HepG2 (cell line): Measurements from ENCODE around the gene MAGI1. TPM values are rescaled to one million over a fixed set of nuclear protein-coding genes. Genes with fewer than 3 reads are reported as not detected.

ENCODE experiments used
- ASH2L ChIP-seq: fragments of 300-600, 200-600 bp; sonication (generic); IDR thresholded peaks from 2 replicates; pipeline ENCODE4 v1.7.0; 2017; ENCODE audit warnings: low read depth, mild to moderate bottlenecking, moderate library complexity, mixed read lengths, low read length; ENCODE audit not compliant: insufficient read length
- BATF2 ChIP-seq: sonication (generic); formaldehyde crosslinking; IDR thresholded peaks from 2 replicates; pipeline ENCODE4 v1.8.0; 2022; ENCODE audit warnings: mild to moderate bottlenecking, missing genetic modification reagents, moderate library complexity
- CHD2 ChIP-seq: IDR thresholded peaks from 2 replicates; pipeline ENCODE4 v1.6.1; 2011; ENCODE audit warnings: low read depth, low read length, improper control_type of control experiment
- ELF1 ChIP-seq: sonication (generic); formaldehyde crosslinking; IDR thresholded peaks from 2 replicates; pipeline ENCODE4 v1.4.0; 2020; ENCODE audit warnings: missing genetic modification reagents
- FOXA1 ChIP-seq, 2 experiments: fragments of 450-650 bp in 1 of 2; sonication (generic) in 1 of 2; formaldehyde crosslinking in 1 of 2; IDR thresholded peaks; 2 replicates each; pipeline versions ENCODE4 v1.4.0 to v1.6.1; 2016 to 2020; ENCODE audit warnings: missing genetic modification reagents in 1 of 2
- HNRNPLL ChIP-seq: fragments of 200-400 bp; formaldehyde crosslinking; IDR thresholded peaks from 2 replicates; pipeline ENCODE4 v1.6.1; 2017; ENCODE audit warnings: mild to moderate bottlenecking, low read depth, low read length; ENCODE audit not compliant: poor library complexity, severe bottlenecking
- PHF20 ChIP-seq: sonication (generic); formaldehyde crosslinking; IDR thresholded peaks from 2 replicates; pipeline ENCODE4 v1.5.0; 2020; ENCODE audit warnings: mild to moderate bottlenecking, missing genetic modification reagents
- POGK ChIP-seq: sonication (generic); formaldehyde crosslinking; conservative IDR thresholded peaks from 2 replicates; pipeline ENCODE4 v1.8.0; 2022; ENCODE audit warnings: mild to moderate bottlenecking, moderate library complexity, missing genetic modification reagents
- PRPF4 ChIP-seq: fragments of 200-400 bp; formaldehyde crosslinking; IDR thresholded peaks from 2 replicates; pipeline ENCODE4 v1.6.1; 2016; ENCODE audit warnings: low read length, low read depth; ENCODE audit not compliant: poor library complexity, severe bottlenecking
- SNAPC2 ChIP-seq: sonication (generic); formaldehyde crosslinking; IDR thresholded peaks from 2 replicates; pipeline ENCODE4 v1.8.1; 2022; ENCODE audit warnings: mild to moderate bottlenecking, missing genetic modification reagents
- THAP8 ChIP-seq: sonication (generic); formaldehyde crosslinking; IDR thresholded peaks from 2 replicates; pipeline ENCODE4 v1.5.1; 2020; ENCODE audit warnings: missing genetic modification reagents, mild to moderate bottlenecking, borderline replicate concordance
- THYN1 ChIP-seq: sonication (generic); formaldehyde crosslinking; IDR thresholded peaks from 2 replicates; pipeline ENCODE4 v1.8.1; 2023; ENCODE audit warnings: low read depth, mild to moderate bottlenecking, moderate library complexity, missing genetic modification reagents, borderline replicate concordance
- ZBTB1 ChIP-seq: sonication (generic); formaldehyde crosslinking; IDR thresholded peaks from 2 replicates; pipeline ENCODE4 v1.4.0; 2020; ENCODE audit warnings: missing genetic modification reagents, borderline replicate concordance
- ZBTB7A ChIP-seq: sonication (generic); formaldehyde crosslinking; IDR thresholded peaks from 2 replicates; pipeline ENCODE4 v1.8.0; 2022; ENCODE audit warnings: mild to moderate bottlenecking, missing genetic modification reagents
- ZNF24 ChIP-seq: fragments of 450-650 bp; IDR thresholded peaks from 2 replicates; pipeline ENCODE4 v1.6.1; 2017; ENCODE audit warnings: antibody characterized with exemption, mild to moderate bottlenecking
- ZNF496 ChIP-seq: sonication (generic); formaldehyde crosslinking; IDR thresholded peaks from 2 replicates; pipeline ENCODE4 v1.8.1; 2023; ENCODE audit warnings: mild to moderate bottlenecking, moderate library complexity, missing genetic modification reagents; ENCODE audit not compliant: insufficient replicate concordance
- ZNF709 ChIP-seq: sonication (generic); formaldehyde crosslinking; IDR thresholded peaks from 2 replicates; pipeline ENCODE4 v1.5.0; 2020; ENCODE audit warnings: mild to moderate bottlenecking, missing genetic modification reagents
- ZNF747 ChIP-seq: sonication (generic); formaldehyde crosslinking; IDR thresholded peaks from 2 replicates; pipeline ENCODE4 v1.8.1; 2023; ENCODE audit warnings: missing genetic modification reagents, mild to moderate bottlenecking, borderline replicate concordance
- polyA plus RNA-seq, 8 experiments: library from polyadenylated mRNA; depleted of rRNA in 3 of 8; stranded (reverse) in 7 of 8; unstranded in 1 of 8; fragments of >200 nt; fragmentation: Illumina TruSeq in 4 of 8; extraction: Trizol in 4 of 8; gene quantifications; 2 replicates each; pipeline versions ENCODE4 v1.2.1 to v1.2.3, GENCODE V29; 2011 to 2016; ENCODE audit warnings: low read depth in 4 of 8, missing spikeins in 1 of 8, mixed read lengths in 1 of 8; ENCODE audit not compliant: insufficient read depth in 1 of 8
- total RNA-seq, 5 experiments: library from RNA; depleted of rRNA; stranded (reverse); fragments of >200 nt; fragmentation: Illumina TruSeq; extraction: Trizol; gene quantifications; 2 replicates each; pipeline ENCODE4 v1.2.3, GENCODE V29; 2016; ENCODE audit warnings: low read depth in 1 of 5
- TF ChIP-seq, protein P1 (sequence below): IDR thresholded peaks from 2 replicates; pipeline ENCODE4 v1.6.1; 2016

Gene MAGI1
- total and polyA plus RNA-seq, 2 of the 13 experiments (the other 11 are each of a cell fraction or from before 2014, with no cell fraction given): 22.2 to 26.0 TPM

DNA sequence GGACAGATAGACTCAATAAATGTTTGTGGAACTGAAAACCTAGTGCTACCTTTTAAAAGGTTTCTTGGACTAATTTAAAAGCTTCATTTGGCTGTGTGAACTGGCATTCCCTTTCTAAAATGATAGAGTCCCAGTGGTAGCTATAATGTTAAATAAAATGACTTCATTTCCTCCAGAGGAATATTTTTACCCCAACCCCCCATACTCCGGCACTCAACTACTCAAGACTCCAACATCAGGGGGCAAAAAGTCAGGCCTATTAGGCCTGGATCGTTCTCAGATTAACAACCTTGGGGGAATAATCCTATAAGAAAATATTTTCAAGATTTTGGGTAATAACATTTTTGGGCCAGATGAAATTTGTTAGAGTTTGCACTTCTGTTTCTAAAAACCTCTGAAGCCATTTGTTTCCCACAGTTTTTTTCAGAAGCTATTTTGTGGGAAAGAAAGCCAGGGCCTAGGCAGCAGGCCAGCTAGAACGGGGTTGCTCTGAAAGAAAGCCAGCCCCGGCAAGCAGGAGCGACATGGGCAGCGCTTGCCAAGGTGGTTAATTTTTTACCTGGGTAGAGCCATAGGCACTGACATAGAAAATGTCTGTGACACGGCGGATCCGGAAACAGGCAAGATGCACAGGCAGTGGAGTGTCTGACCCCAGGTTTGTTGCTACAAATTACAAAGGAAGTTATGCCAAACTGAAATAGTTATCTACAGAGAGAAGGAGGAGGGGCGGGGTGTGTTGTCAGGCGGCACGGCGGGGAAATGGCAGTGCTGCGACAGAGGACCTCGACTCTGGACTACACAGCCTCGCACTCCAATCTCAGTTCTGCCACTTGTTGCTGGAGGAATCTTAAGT, 84.6 kb downstream of the MAGI1 start (continued):
- peak; percentile 39; the same call in 1 of the 2 replicates for TF ChIP-seq ZNF747 (CRISPR knock-in tag)
- TF ChIP-seq ZNF709: no peak
- TF ChIP-seq POGK (CRISPR knock-in tag): no peak
- peak; percentile 19 for TF ChIP-seq ASH2L
- no peak for TF ChIP-seq THAP8 (CRISPR knock-in tag)
- TF ChIP-seq ELF1 (CRISPR knock-in tag): peak; percentile 18; the same call in 1 of the 2 replicates
- TF ChIP-seq PRPF4: no peak
- no peak for TF ChIP-seq SNAPC2 (CRISPR knock-in tag)
- TF ChIP-seq CHD2: no peak
- TF ChIP-seq ZBTB1 (CRISPR knock-in tag): no peak
- no peak for TF ChIP-seq FOXA1 (IDR thresholded peaks at IDR 0.05)
- TF ChIP-seq FOXA1 (CRISPR knock-in tag; IDR thresholded peaks at IDR 0.05): no peak
- TF ChIP-seq, protein P1, sequence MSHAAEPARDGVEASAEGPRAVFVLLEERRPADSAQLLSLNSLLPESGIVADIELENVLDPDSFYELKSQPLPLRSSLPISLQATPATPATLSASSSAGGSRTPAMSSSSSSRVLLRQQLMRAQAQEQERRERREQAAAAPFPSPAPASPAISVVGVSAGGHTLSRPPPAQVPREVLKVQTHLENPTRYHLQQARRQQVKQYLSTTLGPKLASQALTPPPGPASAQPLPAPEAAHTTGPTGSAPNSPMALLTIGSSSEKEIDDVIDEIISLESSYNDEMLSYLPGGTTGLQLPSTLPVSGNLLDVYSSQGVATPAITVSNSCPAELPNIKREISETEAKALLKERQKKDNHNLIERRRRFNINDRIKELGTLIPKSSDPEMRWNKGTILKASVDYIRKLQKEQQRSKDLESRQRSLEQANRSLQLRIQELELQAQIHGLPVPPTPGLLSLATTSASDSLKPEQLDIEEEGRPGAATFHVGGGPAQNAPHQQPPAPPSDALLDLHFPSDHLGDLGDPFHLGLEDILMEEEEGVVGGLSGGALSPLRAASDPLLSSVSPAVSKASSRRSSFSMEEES (CRISPR knock-in tag): 0 out of 2 replicates have a peak, but pooled peaks have one; percentile 19
- no peak for TF ChIP-seq ZBTB7A (CRISPR knock-in tag)
- TF ChIP-seq ZNF24: no peak
- no peak for TF ChIP-seq BATF2
- TF ChIP-seq ZNF496 (CRISPR knock-in tag): no peak
- TF ChIP-seq PHF20 (CRISPR knock-in tag): no peak
- no peak for TF ChIP-seq HNRNPLL
- no peak for TF ChIP-seq THYN1 (CRISPR knock-in tag)
